H54 (cell line): ENCODE data around the gene FRMD4A.

Source experiments
- DNase-seq: peaks from one replicate; pipeline ENCODE4 v3.0.0; 2011; ENCODE audit warnings: low spot score, mixed read lengths; ENCODE audit not compliant: insufficient read length
- FAIRE-seq: peaks from 3 replicates; lab custom pipeline; 2011; peaks lifted over from hg19 to GRCh38; lab: Jason Lieb, UNC
- POLR2A ChIP-seq: IDR thresholded peaks from 2 replicates; pipeline ENCODE4 v1.6.1; 2011; ENCODE audit warnings: low read depth, mild to moderate bottlenecking, low read length

The FRMD4A gene

GRCh38 chr10:14001298-14002040 is 329.3 kb downstream of the FRMD4A start:
- DNase-seq (no peak), FAIRE-seq (no peak)
- no peak for TF ChIP-seq POLR2A

GRCh38 chr10:13998163-13998835 is 332.4 kb downstream of the FRMD4A start:
- FAIRE-seq = no peak
- no peak for TF ChIP-seq POLR2A
- DNase-seq = no peak

- TF ChIP-seq POLR2A = no peak
- FAIRE-seq = no peak
- no peak for DNase-seq
These were observed 333.1 kb downstream of the FRMD4A start for GRCh38 chr10:13997650-13998049.

- FAIRE-seq = no peak
- no peak for DNase-seq
- no peak for TF ChIP-seq POLR2A
These were observed 335.8 kb downstream of the FRMD4A start for GRCh38 chr10:13994932-13995331.

- DNase-seq (no peak), FAIRE-seq (no peak)
- TF ChIP-seq POLR2A = no peak
These were observed 337.0 kb downstream of the FRMD4A start for GRCh38 chr10:13993673-13994089.

- no peak for TF ChIP-seq POLR2A
- DNase-seq (no peak), FAIRE-seq (no peak)
These were observed 337.6 kb downstream of the FRMD4A start for GRCh38 chr10:13993169-13993568.

GRCh38 chr10:13991353-13991752 is 339.4 kb downstream of the FRMD4A start:
- DNase-seq (no peak), FAIRE-seq (no peak)
- no peak for TF ChIP-seq POLR2A

GRCh38 chr10:13990946-13991345 is 339.8 kb downstream of the FRMD4A start:
- no peak for DNase-seq
- FAIRE-seq = no peak
- no peak for TF ChIP-seq POLR2A

- FAIRE-seq = no peak
- TF ChIP-seq POLR2A = no peak
These were observed 340.3 kb downstream of the FRMD4A start for GRCh38 chr10:13990392-13990805.

GRCh38 chr10:13989616-13990015 is 341.1 kb downstream of the FRMD4A start:
- no peak for DNase-seq
- FAIRE-seq = no peak
- no peak for TF ChIP-seq POLR2A

More at GRCh38 chr10:13990392-13990805, 340.3 kb downstream of the FRMD4A start:
- DNase-seq = no peak

GRCh38 chr10:13987446-13987845 is 343.3 kb downstream of the FRMD4A start:
- no peak for TF ChIP-seq POLR2A
- FAIRE-seq = peak; percentile 36
- peak; percentile 47 for DNase-seq

GRCh38 chr10:13984647-13985155 is 346.0 kb downstream of the FRMD4A start:
- peak; percentile 74 for DNase-seq
- no peak for TF ChIP-seq POLR2A
- FAIRE-seq = peak; percentile 84

GRCh38 chr10:13983035-13983434 is 347.7 kb downstream of the FRMD4A start:
- FAIRE-seq = no peak
- no peak for TF ChIP-seq POLR2A
- no peak for DNase-seq

- FAIRE-seq (no peak), DNase-seq (no peak)
- TF ChIP-seq POLR2A = no peak
These were observed 352.1 kb downstream of the FRMD4A start for GRCh38 chr10:13978533-13979115.
